Retinal pigment epithelial cell (primary cell): ENCODE measurements around the gene ITPK1.
"Not testable (repeated sequence)": the region's sequence is repeated elsewhere in the genome, so short reads cannot be mapped to it uniquely, and the experiment has no call there.

ENCODE experiments used
- DNase-seq: peaks from one replicate; pipeline ENCODE4 v3.0.0-alpha.2; 2010; ENCODE audit warnings: low read depth
- H3K4me3 ChIP-seq: 2 replicates; pipeline ENCODE4 v1.5.1; 2011; ENCODE audit warnings: mild to moderate bottlenecking, low read length, control low read depth, moderate library complexity
- CTCF ChIP-seq: conservative IDR thresholded peaks from 2 replicates; pipeline ENCODE4 v1.5.1; 2011; ENCODE audit warnings: low read depth, low read length, control low read depth, inconsistent platforms

The ITPK1 gene

GRCh38 chr14:93108105-93108504 is 7.6 kb downstream of the ITPK1 start:
- H3K4me3 ChIP-seq = no peak overlapping the region
- TF ChIP-seq CTCF = no peak
- DNase-seq = no peak

- no peak for TF ChIP-seq CTCF
- no peak for DNase-seq
- no peak overlapping the region for H3K4me3 ChIP-seq
Measured at GRCh38 chr14:93107453-93107852, 8.3 kb downstream of the ITPK1 start.

- no peak for DNase-seq
- no peak overlapping the region for H3K4me3 ChIP-seq
- no peak for TF ChIP-seq CTCF
Measured at GRCh38 chr14:93106541-93107156, 9.1 kb downstream of the ITPK1 start.

GRCh38 chr14:93105856-93106255 is 9.9 kb downstream of the ITPK1 start:
- H3K4me3 ChIP-seq, DNase-seq: not testable (repeated sequence)

- no peak overlapping the region for H3K4me3 ChIP-seq
- no peak for DNase-seq
- no peak for TF ChIP-seq CTCF
Measured at GRCh38 chr14:93105362-93105761, 10.4 kb downstream of the ITPK1 start.

GRCh38 chr14:93104961-93105360 is 10.8 kb downstream of the ITPK1 start:
- TF ChIP-seq CTCF = peak; percentile 22
- no peak overlapping the region for H3K4me3 ChIP-seq
- no peak for DNase-seq

GRCh38 chr14:93103392-93104080 is 12.2 kb downstream of the ITPK1 start:
- no peak overlapping the region for H3K4me3 ChIP-seq
- DNase-seq = no peak
- TF ChIP-seq CTCF = no peak
